B cell (primary cell): ENCODE measurements around the gene PNPT1. TPM values are rescaled to one million over a fixed set of nuclear protein-coding genes. Genes with fewer than 3 reads are reported as not detected.

Source experiments
- ATAC-seq: fragments of 200-7000 bp; cut with Tn5 transposase; one replicate; pipeline ENCODE4 v1.10.0; 2021; ENCODE audit warnings: low read depth, mild to moderate bottlenecking, moderate number of reproducible peaks, moderate library complexity
- CTCF ChIA-PET: fragments of 350-600 bp; sonication (Branson Sonifier 250); formaldehyde crosslinking; loops from one replicate; lab custom pipeline; 2021; ENCODE audit warnings: antibody characterized with exemption, inconsistent platforms; lab: Charles Lee
- POLR2A ChIA-PET: fragments of 350-600 bp; sonication (Branson Sonifier 250); formaldehyde crosslinking; loops from one replicate; lab custom pipeline; 2021; ENCODE audit warnings: antibody characterized with exemption; lab: Charles Lee
- DNase-seq: peaks from one replicate; pipeline ENCODE4 v3.0.0; 2013
- H2AFZ ChIP-seq: 2 replicates; pipeline ENCODE4 v1.6.1; 2012; ENCODE audit warnings: mild to moderate bottlenecking, low read depth, low read length; ENCODE audit not compliant: insufficient read depth, poor library complexity, severe bottlenecking
- H3K27ac ChIP-seq, 2 donors: 1 replicate in 1 of 2; 2 replicates in 1 of 2; pipeline ENCODE4 v1.5.1; 2012 to 2013; ENCODE audit warnings: low read length in 2 of 2, mild to moderate bottlenecking in 2 of 2, moderate library complexity in 1 of 2
- H3K27me3 ChIP-seq, 4 experiments: fragments of 200-600 bp in 1 of 4; sonication (generic) in 1 of 4; replicated peaks in 1 of 4; 1 replicate in 2 of 4; 2 replicates in 2 of 4; pipeline versions ENCODE4 v1.6.1 to v1.7.0; 2013 to 2016; ENCODE audit warnings: low read length in 3 of 4, mild to moderate bottlenecking in 2 of 4, mixed read lengths in 1 of 4, moderate library complexity in 1 of 4; ENCODE audit not compliant: insufficient read depth in 4 of 4, control insufficient read depth in 3 of 4; ENCODE audit errors: control extremely low read depth in 1 of 4
- H3K36me3 ChIP-seq, 2 experiments: replicated peaks in 1 of 2; 1 replicate in 1 of 2; 2 replicates in 1 of 2; pipeline versions ENCODE4 v1.6.1 to v1.7.1; 2013; ENCODE audit warnings: low read length in 1 of 2; ENCODE audit not compliant: insufficient read depth in 2 of 2, control insufficient read depth in 1 of 2; ENCODE audit errors: control extremely low read depth in 1 of 2, extremely low read depth in 1 of 2
- H3K4me1 ChIP-seq, 2 donors: fragments of 200-600 bp in 1 of 2; sonication (generic) in 1 of 2; 1 replicate in 1 of 2; 2 replicates in 1 of 2; pipeline versions ENCODE4 v1.5.1 to v1.6.1; 2013 to 2017; ENCODE audit warnings: low read length in 2 of 2; ENCODE audit not compliant: control insufficient read depth in 2 of 2, insufficient read depth in 2 of 2
- H3K4me2 ChIP-seq: replicated peaks from 2 replicates; pipeline ENCODE3; 2012; ENCODE audit warnings: mild to moderate bottlenecking, low read depth, low read length; ENCODE audit not compliant: poor library complexity, severe bottlenecking
- H3K4me3 ChIP-seq, 5 experiments: fragments of 200-600 bp in 1 of 5; sonication (generic) in 1 of 5; 1 replicate in 3 of 5; 2 replicates in 2 of 5; pipeline versions ENCODE4 v1.5.1 to v1.7.0; 2011 to 2016; ENCODE audit warnings: low read length in 4 of 5, mild to moderate bottlenecking in 4 of 5, low read depth in 2 of 5, control low read depth in 1 of 5, moderate library complexity in 1 of 5; ENCODE audit not compliant: insufficient read depth in 1 of 5; ENCODE audit errors: control extremely low read depth in 1 of 5, extremely low read depth in 1 of 5
- H3K79me2 ChIP-seq: fragments of 200-600 bp; sonication (generic); one replicate; pipeline ENCODE4 v1.6.0; 2016; ENCODE audit warnings: low read length; ENCODE audit not compliant: control insufficient read depth, insufficient read depth
- H3K9ac ChIP-seq: fragments of 200-600 bp; sonication (generic); 2 replicates; pipeline ENCODE4 v1.6.1; 2017; ENCODE audit warnings: mild to moderate bottlenecking, low read length, moderate library complexity
- H3K9me3 ChIP-seq, 3 donors: one replicate each; pipeline versions ENCODE4 v1.6.1 to v1.7.1; 2013; ENCODE audit warnings: low read length in 2 of 3; ENCODE audit not compliant: control insufficient read depth in 2 of 3, insufficient read depth in 1 of 3; ENCODE audit errors: control extremely low read depth in 1 of 3
- H4K20me1 ChIP-seq: 2 replicates; pipeline ENCODE4 v1.6.0; 2012; ENCODE audit warnings: mild to moderate bottlenecking, low read length; ENCODE audit not compliant: insufficient read depth, control insufficient read depth, poor library complexity, severe bottlenecking
- H3K27ac Mint-ChIP-seq: one replicate; pipeline ENCODE4 v1.8.0; 2021; ENCODE audit warnings: mixed read lengths
- H3K27me3 Mint-ChIP-seq: one replicate; pipeline ENCODE4 v1.8.0; 2021; ENCODE audit warnings: mixed read lengths
- H3K4me1 Mint-ChIP-seq: one replicate; pipeline ENCODE4 v1.8.0; 2021; ENCODE audit warnings: mixed read lengths
- H3K4me3 Mint-ChIP-seq: one replicate; pipeline ENCODE4 v1.8.0; 2021; ENCODE audit warnings: mixed read lengths
- H3K9me3 Mint-ChIP-seq: one replicate; pipeline ENCODE4 v1.8.0; 2022; ENCODE audit warnings: mixed read lengths; ENCODE audit not compliant: insufficient read depth
- EZH2 ChIP-seq: IDR thresholded peaks from 2 replicates; pipeline ENCODE4 v1.6.1; 2012; ENCODE audit warnings: borderline replicate concordance, low read depth, mild to moderate bottlenecking, moderate library complexity, low read length; ENCODE audit not compliant: insufficient read depth, poor library complexity, severe bottlenecking
- WGBS: methylation state at CpG from one replicate; pipeline ENCODE4 v1.1.5; 2013; ENCODE audit warnings: missing lambda C conversion rate; ENCODE audit not compliant: insufficient coverage; 5-methylcytosine and 5-hydroxymethylcytosine counted together
- intact Hi-C: fragments of 100-400 bp; cut with micrococcal nuclease; formaldehyde crosslinking; loops from one replicate; pipeline ENCODE4 v1.10.0; 2022
- polyA plus RNA-seq: library from polyadenylated mRNA; depleted of rRNA; stranded (reverse); fragments of >200 nt; gene quantifications from 2 replicates; pipeline ENCODE4 v1.2.3, GENCODE V29; 2012
- total RNA-seq, 2 donors: library from RNA; stranded (reverse); fragments of 120-200 nt in 1 of 2; gene quantifications; 1 replicate in 1 of 2; 2 replicates in 1 of 2; pipeline versions ENCODE4 v1.2.3 to v1.2.4, GENCODE V29; 2013 to 2022
- TF ChIP-seq, protein P1 (sequence below): fragments of 200-600 bp; IDR thresholded peaks from one replicate; pipeline ENCODE4 v1.8.0; 2022; ENCODE audit warnings: antibody characterized with exemption, mild to moderate bottlenecking

PNPT1 gene
- total and polyA plus RNA-seq, 2 donors (not counting 1 experiment from before 2014, with no cell fraction given): 7.8 to 23.1 TPM

DNA sequence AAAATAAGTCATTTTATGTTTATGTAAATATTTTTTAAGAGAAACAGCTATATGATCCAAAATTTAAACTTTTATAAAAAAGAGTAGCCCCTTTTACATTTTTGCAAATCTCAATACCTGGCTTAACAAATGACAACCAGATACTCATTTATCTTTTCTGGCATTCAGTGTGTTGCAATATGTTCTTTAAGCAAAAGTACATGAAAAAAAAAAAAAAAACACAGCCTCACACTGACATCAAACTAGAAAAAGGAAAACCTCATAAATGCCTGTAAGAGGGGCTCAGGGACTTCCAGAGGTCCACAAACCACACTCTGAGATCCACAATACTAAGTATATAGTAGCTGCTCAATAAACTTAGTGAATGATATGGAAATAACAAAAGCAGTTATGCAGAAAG, 98.1 kb downstream of the PNPT1 start:
- Histone ChIP-seq H3K4me3 (no peak overlapping the region), H3K4me1 (no peaks in the 10 kb centered on the region), H3K36me3 (peaks cover 8 to 43% of the 10 kb centered on the region in 2 experiments), H3K9me3 (no peaks in the 10 kb centered on the region), H3K9ac (no peak overlapping the region), H3K27me3 (no peaks in the 10 kb centered on the region), H3K27ac (no peak overlapping the region), H4K20me1 (peaks cover 35% of the 10 kb centered on the region), H3K4me2 (no peak overlapping the region), H3K79me2 (peaks cover 80% of the 10 kb centered on the region), H2AFZ (no peak overlapping the region)
- no peaks in the 10 kb centered on the region for H3K27me3 Mint-ChIP-seq
- no peak for DNase-seq
- ChIA-PET CTCF (no interaction called here), POLR2A (no interaction called here)
- H3K4me1 Mint-ChIP-seq: peaks cover 17% of the 10 kb centered on the region
- no peaks in the 10 kb centered on the region for H3K9me3 Mint-ChIP-seq
- no peak overlapping the region for H3K27ac Mint-ChIP-seq
- no peak for TF ChIP-seq EZH2
- no peak for ATAC-seq
- no peak overlapping the region for H3K4me3 Mint-ChIP-seq
- intact Hi-C loops: no loop called here

DNA sequence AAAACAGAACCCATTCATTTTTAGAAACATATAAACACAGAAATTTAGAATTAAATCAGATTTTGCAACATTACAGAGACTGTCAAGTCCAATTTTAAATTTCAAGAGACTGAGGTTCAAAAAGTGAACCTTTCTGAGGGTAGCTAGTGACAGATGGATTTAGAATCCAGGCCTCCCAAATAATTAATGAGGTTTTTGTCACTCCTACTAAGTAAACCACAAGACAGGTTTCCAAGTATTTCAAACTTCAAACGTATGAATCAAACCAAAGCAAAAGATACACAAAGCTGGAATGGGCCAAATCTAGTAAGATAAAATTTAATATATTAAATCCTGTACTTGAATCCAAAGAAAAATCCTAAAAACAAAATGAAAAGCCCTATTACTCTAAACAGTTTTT, 101.5 kb downstream of the PNPT1 start:
- Histone ChIP-seq H3K36me3 (peaks cover 8 to 36% of the 10 kb centered on the region in 2 experiments), H3K4me1 (no peaks in the 10 kb centered on the region), H3K79me2 (peaks cover 75% of the 10 kb centered on the region), H3K27ac (no peak overlapping the region), H3K4me3 (no peak overlapping the region), H4K20me1 (peaks cover 32% of the 10 kb centered on the region), H3K9me3 (no peaks in the 10 kb centered on the region), H3K4me2 (no peak overlapping the region), H2AFZ (no peak overlapping the region), H3K27me3 (no peaks in the 10 kb centered on the region), H3K9ac (no peak overlapping the region)
- Mint-ChIP-seq H3K4me1 (peaks cover 13% of the 10 kb centered on the region), H3K9me3 (no peaks in the 10 kb centered on the region), H3K27me3 (no peaks in the 10 kb centered on the region), H3K27ac (no peak overlapping the region), H3K4me3 (no peak overlapping the region)
- intact Hi-C loops: no loop called here
- no peak for ATAC-seq
- no peak for DNase-seq
- TF ChIP-seq, protein P1, sequence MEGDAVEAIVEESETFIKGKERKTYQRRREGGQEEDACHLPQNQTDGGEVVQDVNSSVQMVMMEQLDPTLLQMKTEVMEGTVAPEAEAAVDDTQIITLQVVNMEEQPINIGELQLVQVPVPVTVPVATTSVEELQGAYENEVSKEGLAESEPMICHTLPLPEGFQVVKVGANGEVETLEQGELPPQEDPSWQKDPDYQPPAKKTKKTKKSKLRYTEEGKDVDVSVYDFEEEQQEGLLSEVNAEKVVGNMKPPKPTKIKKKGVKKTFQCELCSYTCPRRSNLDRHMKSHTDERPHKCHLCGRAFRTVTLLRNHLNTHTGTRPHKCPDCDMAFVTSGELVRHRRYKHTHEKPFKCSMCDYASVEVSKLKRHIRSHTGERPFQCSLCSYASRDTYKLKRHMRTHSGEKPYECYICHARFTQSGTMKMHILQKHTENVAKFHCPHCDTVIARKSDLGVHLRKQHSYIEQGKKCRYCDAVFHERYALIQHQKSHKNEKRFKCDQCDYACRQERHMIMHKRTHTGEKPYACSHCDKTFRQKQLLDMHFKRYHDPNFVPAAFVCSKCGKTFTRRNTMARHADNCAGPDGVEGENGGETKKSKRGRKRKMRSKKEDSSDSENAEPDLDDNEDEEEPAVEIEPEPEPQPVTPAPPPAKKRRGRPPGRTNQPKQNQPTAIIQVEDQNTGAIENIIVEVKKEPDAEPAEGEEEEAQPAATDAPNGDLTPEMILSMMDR: no peak
- TF ChIP-seq EZH2: no peak
- CTCF ChIA-PET: no interaction called here
- POLR2A ChIA-PET: no interaction called here
- WGBS: no CpG with 5 or more reads among the region's 1 CpG
